GM21786 (cell line): ENCODE data around the gene AUTS2.

Source experiments
- ATAC-seq: cut with Tn5 transposase; IDR thresholded peaks from one replicate; pipeline ENCODE4 v1.9.1; 2021; ENCODE audit not compliant: unreplicated experiment

Gene AUTS2

GRCh38 chr7:70047384-70047783, 449.1 kb downstream of the AUTS2 start:
- no peak for ATAC-seq

GRCh38 chr7:70047891-70048448, 449.7 kb downstream of the AUTS2 start:
- no peak for ATAC-seq

DNA sequence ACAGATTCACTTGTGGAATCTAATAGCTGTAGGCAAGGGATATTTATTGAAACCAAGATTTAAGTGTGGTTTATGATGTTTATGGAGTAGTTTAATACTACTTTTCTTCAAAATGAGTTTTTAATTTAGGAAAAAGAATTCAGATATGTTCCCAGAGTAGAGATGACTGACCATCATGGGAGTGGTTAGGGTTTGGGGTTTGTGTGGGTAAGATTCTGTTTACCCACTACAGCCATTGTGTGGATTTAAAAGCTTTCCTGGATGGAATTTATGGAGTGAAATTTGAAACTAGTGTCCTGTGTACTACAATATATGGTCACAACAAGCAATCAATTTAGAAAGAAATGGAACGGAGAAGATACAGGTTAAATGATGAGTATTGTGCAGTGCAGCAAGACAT, 453.5 kb downstream of the AUTS2 start:
- no peak for ATAC-seq

DNA sequence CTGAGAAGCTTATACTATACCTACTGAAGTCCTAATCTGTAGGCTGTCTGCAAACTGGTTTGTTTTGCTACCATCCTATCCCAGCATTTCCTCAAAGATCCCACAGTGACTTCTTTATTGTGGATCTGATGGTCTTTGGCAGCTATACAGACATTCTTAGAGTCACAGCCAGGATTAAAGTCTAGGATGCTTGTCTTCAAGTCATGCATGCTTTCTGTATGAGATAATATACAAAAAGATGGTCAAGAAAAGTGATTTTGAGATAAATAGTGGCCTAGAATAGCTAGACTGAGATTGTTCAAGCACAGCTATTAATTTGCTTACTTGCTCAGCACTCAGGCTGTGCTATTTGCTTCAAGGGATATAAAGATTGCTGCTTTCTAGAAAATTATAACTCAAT, 454.4 kb downstream of the AUTS2 start:
- no peak for ATAC-seq

GRCh38 chr7:70053421-70053820, 455.1 kb downstream of the AUTS2 start:
- no peak for ATAC-seq

- no peak for ATAC-seq
These were observed 455.7 kb downstream of the AUTS2 start for GRCh38 chr7:70053989-70054388.

- ATAC-seq: no peak
These were observed 458.1 kb downstream of the AUTS2 start for GRCh38 chr7:70056363-70056762.

DNA sequence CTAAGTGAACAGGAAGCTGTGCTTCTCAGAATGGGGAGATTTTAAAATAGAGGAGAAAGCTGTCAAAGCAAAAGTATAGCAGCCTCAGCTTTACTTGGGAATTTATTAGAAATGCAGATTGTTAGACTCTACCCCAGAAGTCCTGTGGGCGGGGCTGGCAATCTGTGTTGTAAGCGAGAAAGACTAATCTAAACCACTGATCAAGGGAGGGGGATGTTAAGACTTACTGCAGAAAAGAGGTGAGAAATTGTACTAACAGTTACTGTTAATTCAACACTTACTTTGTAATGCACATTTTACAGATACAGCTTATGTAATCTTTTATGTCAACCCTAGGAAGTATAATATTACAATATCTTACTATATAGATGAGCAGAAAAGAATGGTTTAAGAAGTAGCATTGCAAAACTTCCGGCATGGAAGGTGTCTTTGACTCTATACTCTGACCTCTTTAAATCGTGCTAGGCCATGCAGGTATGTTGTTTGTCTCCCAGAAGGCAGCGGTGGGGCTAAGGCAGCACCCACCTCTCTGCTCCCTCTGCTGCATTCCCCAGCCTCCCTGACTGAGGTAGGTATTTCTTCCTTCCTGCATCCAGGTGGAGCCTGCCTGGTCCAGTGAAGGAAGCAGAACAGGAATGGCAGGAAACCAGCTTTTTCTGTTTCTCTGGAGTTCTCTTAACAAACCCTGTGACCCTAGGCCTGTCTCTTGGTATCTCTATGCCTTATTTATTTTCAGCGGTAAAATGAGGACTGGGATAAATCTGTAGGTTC, 462.2 kb downstream of the AUTS2 start:
- ATAC-seq: no peak

GRCh38 chr7:70063371-70063770, 465.1 kb downstream of the AUTS2 start:
- ATAC-seq: no peak

- no peak for ATAC-seq
These were observed 465.7 kb downstream of the AUTS2 start for GRCh38 chr7:70063927-70064326.

DNA sequence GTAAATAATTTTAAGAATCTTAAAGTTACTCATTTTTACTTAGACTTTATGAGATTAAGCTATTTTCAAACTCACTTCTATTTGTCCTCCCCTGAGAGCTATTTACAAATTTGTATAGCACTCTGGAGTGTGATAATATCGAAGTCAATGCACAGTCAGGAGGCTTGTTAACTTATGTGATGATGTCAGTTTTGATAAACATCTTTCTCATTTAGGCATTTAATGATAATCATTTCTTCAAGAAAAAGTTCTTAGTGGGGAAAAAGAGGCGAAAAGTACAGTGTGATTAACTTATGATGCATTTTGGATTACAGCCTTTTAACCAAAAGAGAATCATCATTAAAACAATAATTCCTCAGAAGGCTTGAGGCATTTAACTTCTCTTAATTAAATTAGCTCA, 468.6 kb downstream of the AUTS2 start:
- no peak for ATAC-seq

- ATAC-seq: no peak
These were observed 470.3 kb downstream of the AUTS2 start for GRCh38 chr7:70068531-70068930.

DNA sequence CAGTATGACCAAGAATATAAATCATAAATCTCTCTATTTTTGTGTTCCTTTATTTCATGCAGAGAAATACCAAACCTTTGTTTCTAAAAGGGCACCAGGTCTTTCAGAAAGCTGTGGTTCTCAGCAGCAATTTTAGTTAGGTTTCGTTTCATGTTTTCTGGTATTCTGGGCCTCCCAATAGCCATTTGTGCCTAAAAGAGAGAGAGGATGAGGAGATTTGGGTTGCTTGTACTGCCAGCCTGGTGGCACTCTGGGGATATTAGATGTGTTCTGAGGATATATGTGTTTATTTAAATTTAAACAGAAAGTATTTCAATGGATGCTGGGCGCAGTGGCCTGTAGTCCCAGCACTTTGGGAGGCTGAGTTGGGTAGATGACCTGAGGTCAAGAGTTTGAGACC, 471.7 kb downstream of the AUTS2 start:
- no peak for ATAC-seq

DNA sequence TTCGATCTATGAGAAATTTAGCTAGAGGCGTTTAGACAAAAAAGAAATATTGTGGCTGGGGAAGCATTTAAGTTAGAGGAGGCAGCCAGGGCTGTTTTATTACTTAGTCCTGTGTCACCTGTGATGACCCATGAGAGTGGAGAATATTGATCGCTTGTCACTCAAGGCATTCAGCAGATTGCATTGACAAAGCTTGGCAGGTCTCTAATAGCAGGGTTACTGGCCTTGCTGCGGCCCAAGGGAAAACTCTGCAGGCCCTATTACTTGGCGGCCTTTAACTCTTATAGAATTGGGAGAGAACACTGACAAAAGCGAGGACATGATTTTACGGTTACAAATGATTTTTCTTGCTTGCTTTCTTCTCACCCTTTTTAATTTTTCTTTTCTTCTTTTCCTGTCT, 473.5 kb downstream of the AUTS2 start:
- ATAC-seq: no peak

DNA sequence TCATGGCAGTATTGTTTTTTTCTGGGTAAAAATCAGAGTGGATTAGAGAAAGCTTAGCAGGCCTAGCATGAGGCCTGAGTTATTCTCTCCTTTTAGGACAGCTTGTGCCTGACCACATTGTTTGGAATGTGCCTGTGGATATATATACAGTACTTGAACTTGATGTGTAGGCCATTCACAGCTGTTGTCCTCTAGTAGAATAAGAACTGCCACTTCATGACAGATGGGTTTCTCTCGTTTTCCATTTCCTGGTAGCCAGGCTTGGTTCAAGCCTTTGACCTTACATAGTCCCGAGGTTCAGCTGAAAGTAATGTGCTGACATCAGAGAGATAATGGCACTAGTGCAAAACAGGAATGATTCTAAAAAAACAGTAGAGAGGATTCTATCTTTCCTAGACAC, 473.9 kb downstream of the AUTS2 start:
- no peak for ATAC-seq

DNA sequence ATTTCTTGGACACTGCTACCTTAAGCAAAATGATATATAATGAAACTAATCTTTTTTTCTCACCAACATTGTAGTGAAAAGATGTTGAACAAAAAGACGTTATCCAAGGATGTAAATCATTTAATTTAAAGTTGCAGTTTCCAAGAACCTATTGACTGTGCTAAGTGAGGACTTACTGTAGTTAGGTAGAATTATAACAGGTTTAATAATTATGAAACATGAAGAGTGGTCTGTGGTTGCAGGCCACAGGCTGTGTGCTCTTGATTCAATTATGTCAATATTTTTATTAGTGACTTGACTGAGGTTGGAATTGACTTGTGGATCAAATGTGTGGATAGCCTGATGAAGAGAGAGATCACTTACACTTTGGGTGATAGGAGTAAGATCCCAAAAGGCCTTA, 478.1 kb downstream of the AUTS2 start:
- ATAC-seq: no peak

DNA sequence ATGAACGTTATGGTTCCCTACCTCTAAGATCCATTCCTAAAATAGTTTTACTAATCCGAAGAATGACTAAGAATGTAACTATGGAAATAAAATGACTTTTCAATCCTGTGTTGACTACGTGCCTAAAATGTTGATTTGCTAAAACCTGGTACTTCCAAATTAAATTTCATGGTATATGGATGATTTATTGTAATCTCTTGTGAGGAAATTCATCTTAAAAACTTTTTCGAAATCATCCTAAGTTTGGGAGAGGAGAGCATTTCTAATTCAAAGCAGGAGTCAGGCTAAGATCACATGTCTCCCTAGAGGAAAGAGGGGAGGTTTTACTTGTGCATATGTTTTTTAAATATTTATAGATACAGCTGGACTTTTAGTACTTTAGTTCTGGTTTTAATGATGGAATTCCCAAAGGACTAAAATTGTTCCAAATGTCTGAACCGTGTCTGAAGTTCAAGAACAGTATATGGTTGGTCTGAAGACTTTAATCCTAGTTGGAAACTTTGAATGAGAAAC, 483.9 kb downstream of the AUTS2 start:
- no peak for ATAC-seq

- ATAC-seq: no peak
These were observed 493.1 kb downstream of the AUTS2 start for GRCh38 chr7:70091362-70091761.

DNA sequence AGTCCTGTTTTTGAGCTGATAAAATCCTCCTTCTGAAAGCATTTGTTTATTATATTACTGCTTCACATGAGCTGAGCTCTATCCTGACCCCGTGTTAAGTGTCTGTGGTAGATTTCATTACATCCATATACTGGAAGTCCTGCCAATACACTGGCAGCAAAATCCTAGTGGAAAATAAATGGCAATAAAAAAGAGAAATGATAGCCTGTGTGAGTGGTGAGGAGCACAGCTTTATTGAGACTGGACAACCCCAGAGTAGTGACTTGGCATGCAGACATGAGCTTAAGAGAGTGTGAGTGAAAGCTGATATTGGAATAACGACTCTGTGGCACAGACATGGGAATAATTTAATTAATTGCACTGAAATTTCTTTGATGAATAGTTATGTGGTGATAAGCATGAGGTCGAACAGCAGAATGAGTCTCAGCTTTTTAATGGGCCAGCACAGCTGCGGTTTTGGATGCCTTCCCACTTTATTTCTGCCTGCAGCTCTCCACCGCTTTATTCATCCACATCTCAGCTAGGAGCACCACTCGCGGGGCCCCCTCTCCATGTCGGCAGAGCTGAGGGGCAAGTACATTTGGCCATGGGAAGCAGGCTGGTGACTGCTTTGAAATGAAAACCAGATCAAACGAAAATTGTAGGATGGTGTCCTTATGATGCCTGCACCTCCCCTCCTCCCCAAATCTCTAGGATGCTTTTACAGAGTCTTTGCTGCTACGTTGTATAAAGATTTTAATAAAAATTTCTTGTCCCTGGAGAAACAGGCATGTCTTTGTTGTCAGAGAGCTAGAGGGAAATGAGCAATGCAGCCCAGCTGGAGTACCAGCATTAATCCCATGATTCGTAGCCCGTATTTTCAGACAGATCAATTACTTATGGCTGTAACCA, 494.3 kb downstream of the AUTS2 start:
- ATAC-seq: no peak

- no peak for ATAC-seq
These were observed 495.1 kb downstream of the AUTS2 start for GRCh38 chr7:70093205-70093904.

- no peak for ATAC-seq
These were observed 496.6 kb downstream of the AUTS2 start for GRCh38 chr7:70094831-70095230.
